Sigmoid colon (tissue), 7 donors: ENCODE results near the gene ARPP21. TPM values are rescaled to one million over a fixed set of nuclear protein-coding genes. Genes with fewer than 3 reads are reported as not detected.

Experiments
- DNase-seq: peaks from one replicate; pipeline ENCODE4 v3.0.0-alpha.2; 2019
- H3K27ac ChIP-seq, 4 donors: fragments of 200-600 bp; sonication (generic); one replicate each; pipeline ENCODE4 v1.5.1; 2016 to 2019; ENCODE audit warnings: mild to moderate bottlenecking in 1 of 4
- H3K27me3 ChIP-seq, 3 donors: fragments of 200-600 bp; sonication (generic); one replicate each; pipeline ENCODE4 v1.5.1; 2019; ENCODE audit warnings: mild to moderate bottlenecking in 1 of 3
- H3K36me3 ChIP-seq, 4 donors: fragments of 200-600 bp; sonication (generic); one replicate each; pipeline ENCODE4 v1.5.1; 2016 to 2019
- H3K4me1 ChIP-seq, 4 donors: fragments of 200-600 bp; sonication (generic); one replicate each; pipeline ENCODE4 v1.5.1; 2017 to 2019
- H3K4me3 ChIP-seq, 4 donors: fragments of 200-600 bp; sonication (generic); one replicate each; pipeline ENCODE4 v1.5.1; 2017 to 2019; ENCODE audit warnings: mild to moderate bottlenecking in 2 of 4, moderate library complexity in 1 of 4
- H3K9me3 ChIP-seq, 4 donors: fragments of 200-600 bp in 3 of 4; sonication (generic) in 3 of 4; one replicate each; pipeline versions ENCODE4 v1.5.1 to v1.6.1; 2013 to 2019
- EP300 ChIP-seq, 4 donors: sonication (generic); formaldehyde crosslinking; IDR thresholded peaks; one replicate each; pipeline ENCODE4 v1.6.1; 2017; ENCODE audit warnings: antibody characterized with exemption in 4 of 4
- POLR2A ChIP-seq, 2 donors: fragments of 450-650 bp; IDR thresholded peaks; one replicate each; pipeline ENCODE4 v1.6.1; 2016; ENCODE audit warnings: antibody characterized with exemption in 2 of 2, mild to moderate bottlenecking in 2 of 2, moderate library complexity in 2 of 2
- POLR2AphosphoS5 ChIP-seq, 4 donors: sonication (generic); formaldehyde crosslinking; IDR thresholded peaks; one replicate each; pipeline ENCODE4 v1.6.1; 2017; ENCODE audit warnings: antibody characterized with exemption in 4 of 4
- WGBS, 2 donors: extraction: QIAGEN DNeasy Blood & Tissue Kit; methylation state at CpG; one replicate each; pipeline ENCODE4 v1.1.7; 2013; 5-methylcytosine and 5-hydroxymethylcytosine counted together
- intact Hi-C: fragments of 100-400 bp; cut with DNase I; formaldehyde crosslinking; loops from one replicate; pipeline ENCODE4 v1.15.1; 2023
- polyA plus RNA-seq, 3 donors: library from polyadenylated mRNA; stranded (reverse); fragments of 200-250 nt; gene quantifications; one replicate each; pipeline ENCODE4 v1.2.3, GENCODE V29; 2013
- total RNA-seq, 4 donors: library from RNA; depleted of rRNA; stranded (reverse); fragments of >200 nt; gene quantifications; one replicate each; pipeline ENCODE4 v1.1.0, GENCODE V29; 2016
- TF ChIP-seq, protein P1 (sequence below), 4 experiments: fragments of 450-650 bp in 3 of 4; fragments of 200-600 bp in 1 of 4; IDR thresholded peaks; one replicate each; pipeline ENCODE4 v1.5.1; 2016 to 2019; ENCODE audit warnings: antibody characterized with exemption in 4 of 4, mild to moderate bottlenecking in 3 of 4, moderate library complexity in 2 of 4
- donor health status: healthy with polysubstance abuse.
- donor health status: Bipolar disorder and iron deficiency.
- donor health status: healthy.

ARPP21 gene
- total and polyA plus RNA-seq, 7 donors, result 0.51 to 1.9 (median 1.1) TPM; not detected in 2

- Histone ChIP-seq H3K4me1 (no peaks in the 10 kb centered on the region), H3K27me3 (no peaks in the 10 kb centered on the region), H3K27ac (no peak overlapping the region), H3K4me3 (no peak overlapping the region), H3K36me3 (no peaks in the 10 kb centered on the region), H3K9me3 (no peaks in the 10 kb centered on the region)
- TF ChIP-seq EP300 (IDR thresholded peaks at IDR 0.05) (no peak), POLR2AphosphoS5 (IDR thresholded peaks at IDR 0.05) (no peak), POLR2A (IDR thresholded peaks at IDR 0.05) (no peak)
- TF ChIP-seq, protein P1, sequence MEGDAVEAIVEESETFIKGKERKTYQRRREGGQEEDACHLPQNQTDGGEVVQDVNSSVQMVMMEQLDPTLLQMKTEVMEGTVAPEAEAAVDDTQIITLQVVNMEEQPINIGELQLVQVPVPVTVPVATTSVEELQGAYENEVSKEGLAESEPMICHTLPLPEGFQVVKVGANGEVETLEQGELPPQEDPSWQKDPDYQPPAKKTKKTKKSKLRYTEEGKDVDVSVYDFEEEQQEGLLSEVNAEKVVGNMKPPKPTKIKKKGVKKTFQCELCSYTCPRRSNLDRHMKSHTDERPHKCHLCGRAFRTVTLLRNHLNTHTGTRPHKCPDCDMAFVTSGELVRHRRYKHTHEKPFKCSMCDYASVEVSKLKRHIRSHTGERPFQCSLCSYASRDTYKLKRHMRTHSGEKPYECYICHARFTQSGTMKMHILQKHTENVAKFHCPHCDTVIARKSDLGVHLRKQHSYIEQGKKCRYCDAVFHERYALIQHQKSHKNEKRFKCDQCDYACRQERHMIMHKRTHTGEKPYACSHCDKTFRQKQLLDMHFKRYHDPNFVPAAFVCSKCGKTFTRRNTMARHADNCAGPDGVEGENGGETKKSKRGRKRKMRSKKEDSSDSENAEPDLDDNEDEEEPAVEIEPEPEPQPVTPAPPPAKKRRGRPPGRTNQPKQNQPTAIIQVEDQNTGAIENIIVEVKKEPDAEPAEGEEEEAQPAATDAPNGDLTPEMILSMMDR (IDR thresholded peaks at IDR 0.05), result no peak
- intact Hi-C loops, result no loop called here
- 59 to 71% methylated on average over 3 of the region's 3 CpGs for WGBS, 2 donors
- no peak for DNase-seq
Observed at GRCh38 chr3:35597490-35597889, 41.8 kb upstream of the ARPP21 start.

DNA sequence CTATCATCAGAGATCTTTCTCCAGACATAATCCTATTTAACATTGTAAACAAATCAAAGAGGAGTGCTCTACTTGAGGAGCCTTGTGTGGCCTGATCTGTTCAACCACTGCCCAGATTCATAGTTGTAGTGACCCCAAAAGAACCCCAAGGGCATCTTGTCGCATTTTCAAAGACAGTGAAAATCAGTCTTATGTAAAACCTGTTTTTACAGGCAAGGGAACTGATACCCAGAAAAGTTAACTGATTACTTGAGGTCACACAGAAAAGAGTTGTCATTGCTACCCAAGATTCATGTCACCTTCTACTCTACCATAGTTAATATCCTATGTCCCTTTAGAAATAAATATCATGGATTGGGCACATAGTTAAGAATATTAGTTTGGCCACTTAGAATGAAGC lies 40.5 kb upstream of the ARPP21 start:
- Histone ChIP-seq H3K4me1 (no peaks in the 10 kb centered on the region), H3K4me3 (no peak overlapping the region), H3K27me3 (no peaks in the 10 kb centered on the region), H3K9me3 (no peaks in the 10 kb centered on the region), H3K27ac (no peak overlapping the region), H3K36me3 (no peaks in the 10 kb centered on the region)
- TF ChIP-seq EP300 (IDR thresholded peaks at IDR 0.05), result no peak
- no peak for TF ChIP-seq POLR2A (IDR thresholded peaks at IDR 0.05)
- TF ChIP-seq POLR2AphosphoS5 (IDR thresholded peaks at IDR 0.05), result no peak
- TF ChIP-seq, protein P1 (IDR thresholded peaks at IDR 0.05), result no peak
- DNase-seq, result no peak
- intact Hi-C loops, result no loop called here
- 69 to 77% methylated on average over 1 of the region's 1 CpG for WGBS, 2 donors

GRCh38 chr3:35601959-35602358 lies 37.4 kb upstream of the ARPP21 start:
- Histone ChIP-seq H3K27ac (no peak overlapping the region), H3K36me3 (no peaks in the 10 kb centered on the region), H3K4me3 (no peak overlapping the region), H3K27me3 (no peaks in the 10 kb centered on the region), H3K9me3 (no peaks in the 10 kb centered on the region), H3K4me1 (no peaks in the 10 kb centered on the region)
- TF ChIP-seq POLR2AphosphoS5 (IDR thresholded peaks at IDR 0.05) (no peak), POLR2A (IDR thresholded peaks at IDR 0.05) (no peak), EP300 (IDR thresholded peaks at IDR 0.05) (no peak)
- TF ChIP-seq, protein P1 (IDR thresholded peaks at IDR 0.05), result no peak
- intact Hi-C loops, result no loop called here
- no peak for DNase-seq

GRCh38 chr3:35602395-35602936 lies 36.9 kb upstream of the ARPP21 start:
- Histone ChIP-seq H3K36me3 (no peaks in the 10 kb centered on the region), H3K27ac (no peak overlapping the region), H3K4me3 (no peak overlapping the region), H3K4me1 (no peaks in the 10 kb centered on the region), H3K9me3 (no peaks in the 10 kb centered on the region), H3K27me3 (no peaks in the 10 kb centered on the region)
- intact Hi-C loops, result no loop called here
- 77 to 87% methylated on average over 7 of the region's 7 CpGs for WGBS, 2 donors
- TF ChIP-seq POLR2AphosphoS5 (IDR thresholded peaks at IDR 0.05) (no peak), EP300 (IDR thresholded peaks at IDR 0.05) (no peak), POLR2A (IDR thresholded peaks at IDR 0.05) (no peak)
- TF ChIP-seq, protein P1 (IDR thresholded peaks at IDR 0.05), result no peak
- no peak for DNase-seq

GRCh38 chr3:35616346-35616745 lies 23.0 kb upstream of the ARPP21 start:
- no peak for DNase-seq
- Histone ChIP-seq H3K27me3 (no peaks in the 10 kb centered on the region), H3K36me3 (no peaks in the 10 kb centered on the region), H3K27ac (no peak overlapping the region), H3K9me3 (no peaks in the 10 kb centered on the region), H3K4me3 (no peak overlapping the region), H3K4me1 (no peaks in the 10 kb centered on the region)
- intact Hi-C loops, result no loop called here
- WGBS, 2 donors, result 18 to 75% methylated on average over 3 of the region's 3 CpGs
- TF ChIP-seq, protein P1 (IDR thresholded peaks at IDR 0.05), result no peak
- TF ChIP-seq POLR2AphosphoS5 (IDR thresholded peaks at IDR 0.05) (no peak), EP300 (IDR thresholded peaks at IDR 0.05) (no peak), POLR2A (IDR thresholded peaks at IDR 0.05) (no peak)
